ENCODE data around the gene HOXB9. TPM values are rescaled to one million over a fixed set of nuclear protein-coding genes. Genes with fewer than 3 reads are reported as not detected.

HOXB9 gene
- polyA plus RNA-seq, 3 donors: not detected

GRCh38 chr17:48589831-48590606 is 36.1 kb downstream of the HOXB9 start, which contains the start of gene HOXB3:
HOXB3 (minus strand) TSS chr17:48590241; CDS start chr17:48552474, 37,767 bp downstream.
- no peak within 1 kb of the TSS for H3K9ac ChIP-seq (ENCODE audit: insufficient read depth, low read length, poor library complexity, severe bottlenecking)
- H3K4me1 ChIP-seq (ENCODE audit: control insufficient read depth in 1 of 2, insufficient read depth in 2 of 2, low read length in 2 of 2): peaks cover 33 to 45% of the 10 kb centered on the region in 2 donors
- no peaks in the 10 kb centered on the region for H3K79me2 ChIP-seq (ENCODE audit: insufficient read depth, low read length)
- H3K4me1 Mint-ChIP-seq: peaks cover 58% of the 10 kb centered on the region
- peak within 1 kb of the TSS; percentile 65 to 99 for H3K4me3 Mint-ChIP-seq
- no peak within 1 kb of the TSS for H3K27ac ChIP-seq (ENCODE audit: low read depth in 1 of 2, low read length in 2 of 2)
- TF ChIP-seq CTCF (IDR thresholded peaks at IDR 0.05): no peak
- no peak for DNase-seq
- H3K27me3 Mint-ChIP-seq (ENCODE audit: low read depth in 3 of 3): peaks cover 100% of the 10 kb centered on the region in 3 donors
- H3K27me3 ChIP-seq (ENCODE audit: control insufficient read depth in 2 of 2, insufficient read depth in 2 of 2, low read length in 2 of 2): peaks cover 79 to 100% of the 10 kb centered on the region in 2 donors
- H3K36me3 ChIP-seq (replicated peaks in 1 of 2; ENCODE audit: control insufficient read depth in 1 of 2, insufficient read depth in 2 of 2, low read length in 2 of 2): no peaks in the 10 kb centered on the region
- peaks cover 0 to 33% (median 18%) of the 10 kb centered on the region in 7 donors for H3K9me3 Mint-ChIP-seq
- no peak within 1 kb of the TSS for H3K27ac Mint-ChIP-seq
- peak within 1 kb of the TSS; percentile 57 for H3K4me2 ChIP-seq (replicated peaks; ENCODE audit: extremely low read depth, low read length, poor library complexity, severe bottlenecking)
- H3K4me3 ChIP-seq (replicated peaks in 1 of 3; ENCODE audit: low read depth in 2 of 3, low read length in 3 of 3): no peak within 1 kb of the TSS
- peaks cover 8 to 40% of the 10 kb centered on the region in 2 donors for H3K36me3 Mint-ChIP-seq
- intact Hi-C loops (cut with micrococcal nuclease): loop anchor here (5.0 kb wide), 2 partner anchors 98 to 253 kb away; no protein-coding TSS in a partner anchor
- H3K9me3 ChIP-seq (replicated peaks in 1 of 2; ENCODE audit: control insufficient read depth in 1 of 2, insufficient read depth in 1 of 2, low read length in 2 of 2): peaks cover 0 to 14% of the 10 kb centered on the region in 2 donors
- peak within 1 kb of the TSS; percentile 62 for H2AFZ ChIP-seq (ENCODE audit: insufficient read depth, low read depth, low read length, poor library complexity, severe bottlenecking)
- 2% methylated on average over 8 of the region's 23 CpGs for WGBS (ENCODE audit: insufficient coverage)
- H4K20me1 ChIP-seq (ENCODE audit: insufficient read depth, low read length): no peaks in the 10 kb centered on the region

- peaks cover 35 to 47% of the 10 kb centered on the region in 2 donors for H3K4me1 ChIP-seq (ENCODE audit: control insufficient read depth in 1 of 2, insufficient read depth in 2 of 2, low read length in 2 of 2)
- peak overlapping the region; percentile 57 for H3K4me2 ChIP-seq (replicated peaks; ENCODE audit: extremely low read depth, low read length, poor library complexity, severe bottlenecking)
- H3K9ac ChIP-seq (ENCODE audit: insufficient read depth, low read length, poor library complexity, severe bottlenecking): no peak overlapping the region
- no peak overlapping the region for H2AFZ ChIP-seq (ENCODE audit: insufficient read depth, low read depth, low read length, poor library complexity, severe bottlenecking)
- WGBS (ENCODE audit: insufficient coverage): 5% methylated on average over 3 of the region's 10 CpGs
- Mint-ChIP-seq H3K4me1 (peaks cover 59% of the 10 kb centered on the region), H3K36me3 (peaks cover 8 to 40% of the 10 kb centered on the region in 2 donors), H3K9me3 (peaks cover 0 to 38% (median 16%) of the 10 kb centered on the region in 7 donors), H3K27ac (no peak overlapping the region), H3K4me3 (peak overlapping the region in 1 of 2 donors; percentile 99), H3K27me3 (ENCODE audit: low read depth in 3 of 3) (peaks cover 100% of the 10 kb centered on the region in 3 donors)
- no peaks in the 10 kb centered on the region for H3K79me2 ChIP-seq (ENCODE audit: insufficient read depth, low read length)
- no peaks in the 10 kb centered on the region for H4K20me1 ChIP-seq (ENCODE audit: insufficient read depth, low read length)
- H3K4me3 ChIP-seq (replicated peaks in 1 of 3; ENCODE audit: low read depth in 2 of 3, low read length in 3 of 3): no peak overlapping the region
- no peak overlapping the region for H3K27ac ChIP-seq (ENCODE audit: low read depth in 1 of 2, low read length in 2 of 2)
- TF ChIP-seq CTCF (IDR thresholded peaks at IDR 0.05): no peak
- DNase-seq: no peak
- H3K9me3 ChIP-seq (replicated peaks in 1 of 2; ENCODE audit: control insufficient read depth in 1 of 2, insufficient read depth in 1 of 2, low read length in 2 of 2): peaks cover 0 to 14% of the 10 kb centered on the region in 2 donors
- H3K27me3 ChIP-seq (ENCODE audit: control insufficient read depth in 2 of 2, insufficient read depth in 2 of 2, low read length in 2 of 2): peaks cover 84 to 99% of the 10 kb centered on the region in 2 donors
- H3K36me3 ChIP-seq (replicated peaks in 1 of 2; ENCODE audit: control insufficient read depth in 1 of 2, insufficient read depth in 2 of 2, low read length in 2 of 2): no peaks in the 10 kb centered on the region
- intact Hi-C loops (cut with micrococcal nuclease): no loop called here
Measured at GRCh38 chr17:48589060-48589830, 36.9 kb downstream of the HOXB9 start.
